ENCODE measurements around the gene DUSP7.

DNA sequence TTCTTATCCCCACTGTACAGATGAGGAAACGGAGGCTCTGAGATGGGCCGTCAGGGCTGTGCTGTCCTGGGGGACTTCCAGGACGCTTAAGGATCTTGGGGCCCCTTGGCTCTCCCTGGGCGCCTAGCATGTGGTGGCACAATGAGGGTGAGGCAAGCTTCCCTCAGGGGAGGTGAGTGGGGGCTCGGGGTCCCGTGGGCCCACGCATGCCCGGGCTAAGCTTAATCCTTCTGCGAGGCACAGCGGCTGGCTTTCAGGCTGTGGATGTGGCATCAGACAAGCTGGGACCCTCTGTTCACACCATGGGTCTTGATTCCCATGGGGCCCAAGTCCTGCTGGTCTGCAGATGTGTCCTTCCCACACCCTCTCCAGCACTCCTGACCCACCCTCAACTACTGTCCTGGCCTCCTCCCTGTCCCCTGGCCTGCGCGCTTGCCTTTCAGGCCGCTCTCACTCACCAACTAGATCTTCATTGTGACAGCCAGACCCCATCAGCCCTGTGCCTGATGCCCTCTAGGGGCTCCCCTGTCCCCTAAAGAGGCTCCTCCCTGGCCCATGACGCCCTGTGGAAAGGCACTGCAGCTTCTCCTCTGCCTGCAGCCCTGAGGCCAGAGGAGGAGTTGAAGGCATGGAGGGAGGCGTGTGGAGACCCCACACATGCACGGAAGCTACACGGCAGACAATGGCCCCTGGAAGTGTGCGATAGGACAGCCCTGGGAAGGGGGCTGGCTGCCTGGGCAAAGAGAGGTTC, 11.3 kb downstream of the DUSP7 start:
- TF ChIP-seq, protein P1, sequence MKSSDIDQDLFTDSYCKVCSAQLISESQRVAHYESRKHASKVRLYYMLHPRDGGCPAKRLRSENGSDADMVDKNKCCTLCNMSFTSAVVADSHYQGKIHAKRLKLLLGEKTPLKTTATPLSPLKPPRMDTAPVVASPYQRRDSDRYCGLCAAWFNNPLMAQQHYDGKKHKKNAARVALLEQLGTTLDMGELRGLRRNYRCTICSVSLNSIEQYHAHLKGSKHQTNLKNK (CRISPR knock-in tag; IDR thresholded peaks at IDR 0.05): no peak
- TF ChIP-seq, protein P2, sequence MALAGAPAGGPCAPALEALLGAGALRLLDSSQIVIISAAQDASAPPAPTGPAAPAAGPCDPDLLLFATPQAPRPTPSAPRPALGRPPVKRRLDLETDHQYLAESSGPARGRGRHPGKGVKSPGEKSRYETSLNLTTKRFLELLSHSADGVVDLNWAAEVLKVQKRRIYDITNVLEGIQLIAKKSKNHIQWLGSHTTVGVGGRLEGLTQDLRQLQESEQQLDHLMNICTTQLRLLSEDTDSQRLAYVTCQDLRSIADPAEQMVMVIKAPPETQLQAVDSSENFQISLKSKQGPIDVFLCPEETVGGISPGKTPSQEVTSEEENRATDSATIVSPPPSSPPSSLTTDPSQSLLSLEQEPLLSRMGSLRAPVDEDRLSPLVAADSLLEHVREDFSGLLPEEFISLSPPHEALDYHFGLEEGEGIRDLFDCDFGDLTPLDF (CRISPR knock-in tag; IDR thresholded peaks at IDR 0.05): no peak
- TF ChIP-seq, protein P3, sequence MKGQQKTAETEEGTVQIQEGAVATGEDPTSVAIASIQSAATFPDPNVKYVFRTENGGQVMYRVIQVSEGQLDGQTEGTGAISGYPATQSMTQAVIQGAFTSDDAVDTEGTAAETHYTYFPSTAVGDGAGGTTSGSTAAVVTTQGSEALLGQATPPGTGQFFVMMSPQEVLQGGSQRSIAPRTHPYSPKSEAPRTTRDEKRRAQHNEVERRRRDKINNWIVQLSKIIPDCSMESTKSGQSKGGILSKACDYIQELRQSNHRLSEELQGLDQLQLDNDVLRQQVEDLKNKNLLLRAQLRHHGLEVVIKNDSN (CRISPR knock-in tag; IDR thresholded peaks at IDR 0.05): no peak
- TF ChIP-seq ZNF416 (CRISPR knock-in tag; IDR thresholded peaks at IDR 0.05) (no peak), NR3C1 (CRISPR knock-in tag; conservative IDR thresholded peaks at IDR 0.05; ENCODE audit: low read depth) (no peak)
- TF ChIP-seq, protein P4, sequence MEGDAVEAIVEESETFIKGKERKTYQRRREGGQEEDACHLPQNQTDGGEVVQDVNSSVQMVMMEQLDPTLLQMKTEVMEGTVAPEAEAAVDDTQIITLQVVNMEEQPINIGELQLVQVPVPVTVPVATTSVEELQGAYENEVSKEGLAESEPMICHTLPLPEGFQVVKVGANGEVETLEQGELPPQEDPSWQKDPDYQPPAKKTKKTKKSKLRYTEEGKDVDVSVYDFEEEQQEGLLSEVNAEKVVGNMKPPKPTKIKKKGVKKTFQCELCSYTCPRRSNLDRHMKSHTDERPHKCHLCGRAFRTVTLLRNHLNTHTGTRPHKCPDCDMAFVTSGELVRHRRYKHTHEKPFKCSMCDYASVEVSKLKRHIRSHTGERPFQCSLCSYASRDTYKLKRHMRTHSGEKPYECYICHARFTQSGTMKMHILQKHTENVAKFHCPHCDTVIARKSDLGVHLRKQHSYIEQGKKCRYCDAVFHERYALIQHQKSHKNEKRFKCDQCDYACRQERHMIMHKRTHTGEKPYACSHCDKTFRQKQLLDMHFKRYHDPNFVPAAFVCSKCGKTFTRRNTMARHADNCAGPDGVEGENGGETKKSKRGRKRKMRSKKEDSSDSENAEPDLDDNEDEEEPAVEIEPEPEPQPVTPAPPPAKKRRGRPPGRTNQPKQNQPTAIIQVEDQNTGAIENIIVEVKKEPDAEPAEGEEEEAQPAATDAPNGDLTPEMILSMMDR (IDR thresholded peaks at IDR 0.05): no peak
- TF ChIP-seq, protein P5, sequence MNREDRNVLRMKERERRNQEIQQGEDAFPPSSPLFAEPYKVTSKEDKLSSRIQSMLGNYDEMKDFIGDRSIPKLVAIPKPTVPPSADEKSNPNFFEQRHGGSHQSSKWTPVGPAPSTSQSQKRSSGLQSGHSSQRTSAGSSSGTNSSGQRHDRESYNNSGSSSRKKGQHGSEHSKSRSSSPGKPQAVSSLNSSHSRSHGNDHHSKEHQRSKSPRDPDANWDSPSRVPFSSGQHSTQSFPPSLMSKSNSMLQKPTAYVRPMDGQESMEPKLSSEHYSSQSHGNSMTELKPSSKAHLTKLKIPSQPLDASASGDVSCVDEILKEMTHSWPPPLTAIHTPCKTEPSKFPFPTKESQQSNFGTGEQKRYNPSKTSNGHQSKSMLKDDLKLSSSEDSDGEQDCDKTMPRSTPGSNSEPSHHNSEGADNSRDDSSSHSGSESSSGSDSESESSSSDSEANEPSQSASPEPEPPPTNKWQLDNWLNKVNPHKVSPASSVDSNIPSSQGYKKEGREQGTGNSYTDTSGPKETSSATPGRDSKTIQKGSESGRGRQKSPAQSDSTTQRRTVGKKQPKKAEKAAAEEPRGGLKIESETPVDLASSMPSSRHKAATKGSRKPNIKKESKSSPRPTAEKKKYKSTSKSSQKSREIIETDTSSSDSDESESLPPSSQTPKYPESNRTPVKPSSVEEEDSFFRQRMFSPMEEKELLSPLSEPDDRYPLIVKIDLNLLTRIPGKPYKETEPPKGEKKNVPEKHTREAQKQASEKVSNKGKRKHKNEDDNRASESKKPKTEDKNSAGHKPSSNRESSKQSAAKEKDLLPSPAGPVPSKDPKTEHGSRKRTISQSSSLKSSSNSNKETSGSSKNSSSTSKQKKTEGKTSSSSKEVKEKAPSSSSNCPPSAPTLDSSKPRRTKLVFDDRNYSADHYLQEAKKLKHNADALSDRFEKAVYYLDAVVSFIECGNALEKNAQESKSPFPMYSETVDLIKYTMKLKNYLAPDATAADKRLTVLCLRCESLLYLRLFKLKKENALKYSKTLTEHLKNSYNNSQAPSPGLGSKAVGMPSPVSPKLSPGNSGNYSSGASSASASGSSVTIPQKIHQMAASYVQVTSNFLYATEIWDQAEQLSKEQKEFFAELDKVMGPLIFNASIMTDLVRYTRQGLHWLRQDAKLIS (CRISPR knock-in tag; IDR thresholded peaks at IDR 0.05; ENCODE audit: borderline replicate concordance): no peak

Measured in WTC11 (cell line).